SKM-1 treated with dmso at 0.1 percent for 144 hours (cell line): ENCODE data around the gene CABLES2.
"Not testable (repeated sequence)": the region's sequence is repeated elsewhere in the genome, so short reads cannot be mapped to it uniquely, and the experiment has no call there.

ENCODE experiments used
- DNase-seq: peaks from one replicate; lab custom pipeline; 2025; ENCODE audit not compliant: unreplicated experiment; lab: John Stamatoyannopoulos, UW

Gene CABLES2

DNA sequence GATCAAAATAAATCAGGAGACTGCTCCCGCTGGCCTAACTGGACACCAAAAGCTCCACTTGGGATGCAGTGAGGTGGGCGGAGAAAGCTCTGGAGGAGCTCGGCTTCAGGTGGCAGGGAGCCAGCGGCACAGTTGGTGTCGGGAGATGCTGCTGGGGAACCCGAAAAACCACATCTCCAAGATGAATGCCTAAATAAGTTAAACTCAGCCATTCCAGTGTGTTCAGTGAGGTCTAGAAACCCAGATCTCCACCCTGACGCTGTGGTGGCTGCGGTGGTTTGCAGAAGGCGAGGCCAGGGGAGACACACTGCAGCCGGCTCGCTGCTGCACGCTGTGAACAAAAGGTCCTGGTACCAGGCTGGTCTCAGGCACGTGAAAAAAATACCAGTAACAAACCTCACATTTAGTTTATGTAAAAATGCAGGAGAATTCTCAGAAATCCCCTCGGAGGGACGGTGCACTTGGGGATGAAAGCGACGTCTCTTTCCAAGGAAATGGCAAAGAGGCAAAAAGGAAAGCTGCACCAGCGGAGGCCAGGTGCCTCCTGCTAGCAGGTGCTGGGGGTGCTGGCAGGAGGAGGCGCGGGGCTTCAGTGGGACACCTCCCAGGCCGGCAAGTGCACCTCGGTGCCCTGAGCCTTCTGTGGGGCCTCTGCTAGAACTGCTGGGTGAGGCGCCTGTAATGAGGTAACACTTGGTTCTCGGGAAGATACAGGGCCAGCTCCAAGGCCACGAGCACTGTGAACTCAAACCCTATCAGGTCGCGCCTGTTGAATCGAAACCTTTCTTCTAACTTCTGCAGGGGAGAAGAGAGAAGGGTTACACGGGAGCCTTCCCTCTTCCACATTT lies 16.5 kb downstream of the CABLES2 start:
- no peak for DNase-seq

GRCh38 chr20:62389601-62390087 lies 17.4 kb downstream of the CABLES2 start:
- no peak for DNase-seq

- no peak for DNase-seq
Observed at GRCh38 chr20:62388839-62389600, 18.1 kb downstream of the CABLES2 start.

GRCh38 chr20:62387933-62388635 lies 19.0 kb downstream of the CABLES2 start:
- DNase-seq: no peak

- DNase-seq: no peak
Observed at GRCh38 chr20:62387219-62387913, 19.7 kb downstream of the CABLES2 start.

DNA sequence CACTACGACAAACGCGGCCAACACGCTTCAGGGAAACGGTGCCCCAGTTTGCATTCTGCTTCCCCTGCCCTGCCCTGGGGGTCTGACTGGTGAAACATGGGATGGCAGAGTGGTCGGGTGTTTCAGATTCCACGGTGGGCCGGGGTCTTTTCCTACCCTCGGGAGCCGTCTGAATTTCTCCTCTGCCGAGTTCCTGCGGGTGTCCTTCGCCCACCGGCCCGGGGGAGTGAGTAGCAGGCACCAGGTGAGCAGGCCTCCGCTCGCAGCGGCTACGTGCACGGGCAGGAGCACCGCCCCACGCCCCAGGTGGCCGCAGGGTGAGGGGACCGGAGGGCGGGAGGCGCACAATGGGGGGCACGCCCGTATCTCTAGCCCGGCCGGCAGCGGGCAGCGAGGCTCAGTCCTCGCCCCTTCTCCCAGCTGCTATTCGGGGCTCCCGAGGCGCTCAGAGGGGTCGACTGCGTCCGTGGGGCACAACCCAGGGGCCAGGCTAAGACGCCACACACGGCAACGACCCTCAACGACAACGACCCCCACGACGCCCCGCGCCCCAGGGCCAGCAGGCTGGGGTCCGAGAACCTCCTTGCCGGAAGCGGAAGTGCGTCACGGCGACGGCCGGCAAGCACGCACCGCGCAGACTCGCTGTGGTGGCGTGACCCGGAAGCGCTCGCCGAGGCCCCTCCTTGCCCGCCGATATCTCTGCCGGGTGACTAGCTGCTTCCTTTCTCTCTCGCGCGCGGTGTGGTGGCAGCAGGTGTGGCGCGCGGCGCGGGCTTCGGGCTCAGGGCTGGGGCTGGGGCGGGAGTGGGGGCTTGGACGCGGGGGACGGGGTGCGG lies 20.5 kb downstream of the CABLES2 start, which contains the start of gene RPS21:
RPS21 (plus strand) TSS at position 721 of the 836 bp plus-strand sequence. CDS start 236 bp downstream, outside the sequence.
- DNase-seq: peak; percentile 88

DNA sequence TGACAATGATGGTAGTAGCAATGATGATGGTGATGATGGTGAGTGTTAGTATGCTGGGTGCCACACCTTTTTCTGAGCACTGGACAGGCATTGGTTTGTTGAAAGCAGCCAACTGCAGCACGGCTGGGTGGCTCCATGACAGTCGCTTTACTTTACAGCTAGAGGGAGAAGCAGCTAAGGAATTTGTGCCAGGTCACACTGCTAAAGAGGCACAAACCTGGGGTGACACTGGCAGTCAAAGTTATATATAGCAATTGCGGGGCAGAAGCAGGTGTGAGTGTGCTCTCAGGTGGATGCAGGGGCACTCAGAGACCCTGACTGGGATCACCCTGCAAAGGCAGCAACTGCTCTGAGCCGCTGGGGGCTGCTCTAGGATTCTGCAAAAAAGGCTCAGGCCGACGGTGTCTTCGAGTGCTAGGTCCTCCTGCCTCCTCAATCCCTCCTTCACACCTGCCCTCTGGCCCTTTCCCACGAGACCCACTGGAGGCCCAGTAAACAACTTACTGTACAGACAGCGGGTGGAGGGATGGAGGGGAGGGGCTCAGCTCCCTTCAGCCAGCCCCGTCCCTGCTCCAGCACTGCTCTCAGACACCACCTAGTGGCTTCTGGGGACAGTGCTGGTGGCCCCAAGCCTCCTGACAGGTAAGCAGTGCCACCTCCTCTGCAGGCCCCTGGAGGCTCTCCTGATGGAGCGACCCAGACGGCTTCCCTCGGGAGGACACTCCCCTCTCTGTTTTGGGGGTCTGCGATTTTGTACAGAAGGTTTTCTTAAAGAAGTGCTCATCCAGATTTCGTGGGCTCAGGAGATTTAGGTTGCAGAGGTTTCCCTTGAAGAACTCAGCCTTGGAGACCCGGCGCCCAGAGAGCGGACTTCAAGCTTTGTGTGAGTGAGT lies 24.5 kb downstream of the CABLES2 start:
- peak; percentile 74 for DNase-seq

DNA sequence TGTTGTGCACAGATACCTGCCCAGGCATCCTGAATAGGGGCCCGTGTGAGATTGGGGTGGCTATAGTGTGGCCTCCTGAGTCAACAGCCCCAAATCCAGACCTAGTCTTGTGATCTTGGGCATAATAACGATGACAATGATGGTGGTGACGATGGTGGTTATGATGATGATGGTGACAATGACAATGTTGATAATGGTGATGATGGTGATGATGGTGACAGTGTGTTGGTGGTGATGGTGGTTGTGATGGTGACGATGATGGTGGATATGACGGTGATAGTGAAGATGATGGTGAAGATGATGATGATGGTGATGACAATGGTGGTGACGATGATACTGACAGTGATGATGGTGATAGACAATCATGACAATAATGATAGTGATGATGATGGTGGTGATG lies 25.2 kb downstream of the CABLES2 start:
- no peak for DNase-seq

- DNase-seq: no peak
Observed at GRCh38 chr20:62381202-62381797, 25.8 kb downstream of the CABLES2 start.

DNA sequence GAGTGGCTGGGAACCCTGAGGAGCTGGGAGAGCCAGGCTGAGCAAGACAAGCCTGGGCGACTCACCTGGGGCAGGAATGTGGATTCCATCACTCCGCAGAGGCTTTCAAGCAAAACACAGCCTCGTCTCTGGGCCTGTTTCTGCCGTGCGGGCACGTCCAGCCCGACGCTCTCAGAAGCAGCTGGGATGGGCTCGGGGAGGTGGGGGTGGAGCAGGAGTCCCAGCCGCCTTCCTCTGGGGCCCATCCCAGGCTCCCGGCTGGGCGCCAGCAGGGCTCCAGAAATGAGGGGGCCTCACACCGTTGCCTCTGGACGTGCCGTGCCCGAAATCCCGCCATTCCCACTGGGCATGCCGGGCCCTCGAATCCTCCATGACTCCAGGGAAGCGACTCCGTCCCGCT lies 28.9 kb downstream of the CABLES2 start:
- DNase-seq: no peak

DNA sequence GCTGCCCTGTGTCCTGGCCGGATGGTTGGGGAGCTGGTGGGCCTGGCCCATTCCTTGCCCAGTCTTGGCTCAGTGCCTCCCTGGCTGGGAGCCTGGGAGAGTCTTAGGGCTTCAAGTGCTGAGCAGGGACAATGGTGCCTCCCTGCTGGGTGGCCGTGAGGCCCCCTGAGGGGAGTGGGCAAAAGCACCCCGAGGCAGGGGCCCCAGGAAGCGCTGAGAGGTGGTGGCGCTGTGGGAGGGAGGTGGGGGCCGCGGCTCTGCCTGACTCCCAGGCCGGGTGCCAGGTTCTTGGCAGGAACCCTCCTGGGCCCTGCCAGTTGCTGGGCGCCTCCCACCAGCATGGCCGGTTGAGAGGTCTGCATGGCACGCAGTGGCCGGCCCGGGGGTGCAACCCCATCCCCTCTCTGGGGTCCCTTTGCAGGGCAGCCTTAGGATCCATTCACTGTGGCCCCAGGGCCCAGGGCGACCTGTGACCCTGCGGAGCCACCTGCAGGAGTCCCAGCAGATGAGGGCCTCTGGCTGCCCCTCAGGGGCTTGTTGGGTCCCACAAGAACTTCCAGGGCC lies 29.4 kb downstream of the CABLES2 start:
- no peak for DNase-seq

- no peak for DNase-seq
Observed at GRCh38 chr20:62377064-62377461, 30.0 kb downstream of the CABLES2 start.

GRCh38 chr20:62376112-62377063 lies 30.7 kb downstream of the CABLES2 start:
- no peak for DNase-seq

GRCh38 chr20:62374331-62375152 lies 32.5 kb downstream of the CABLES2 start:
- no peak for DNase-seq

DNA sequence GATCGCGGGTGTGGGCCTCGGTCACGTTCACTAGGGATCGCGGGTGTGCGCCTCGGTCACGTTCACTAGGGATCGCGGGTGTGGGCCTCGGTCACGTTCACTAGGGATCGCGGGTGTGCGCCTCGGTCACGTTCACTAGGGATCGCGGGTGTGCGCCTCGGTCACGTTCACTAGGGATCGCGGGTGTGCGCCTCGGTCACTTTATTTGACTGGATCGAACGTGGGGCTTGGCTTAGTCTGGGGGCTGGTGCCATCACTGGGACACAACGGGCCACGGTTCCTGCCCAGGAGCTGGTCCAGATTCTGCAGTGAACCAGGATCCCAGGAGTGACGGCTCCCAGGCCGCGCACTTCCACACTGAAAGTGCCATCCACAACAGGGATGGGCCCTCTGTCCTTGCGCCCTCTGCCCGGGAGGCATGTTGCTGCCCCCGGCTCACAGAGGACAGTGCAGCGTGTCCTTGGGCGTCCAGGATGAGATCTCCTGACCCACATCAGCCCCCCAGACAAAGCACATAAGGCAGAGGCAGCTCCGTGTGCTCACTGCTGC lies 33.4 kb downstream of the CABLES2 start:
- DNase-seq: not testable (repeated sequence)
